Stimulated activated naive CD8-positive, alpha-beta T cell treated with anti-CD3 and anti-CD28 coated beads, Interleukin-15, Interleukin-2, amounts not matched to agents 100 ng/mL and 50 ng/mL, for 24 hours (primary cell): ENCODE data around the gene TCF7L2.

Experiments used
- H3K27ac Mint-ChIP-seq: one replicate; pipeline ENCODE4 v1.8.0; 2021; ENCODE audit warnings: mild to moderate bottlenecking, mixed read lengths
- H3K27me3 Mint-ChIP-seq: one replicate; pipeline ENCODE4 v1.8.0; 2021; ENCODE audit warnings: mixed read lengths
- H3K36me3 Mint-ChIP-seq: one replicate; pipeline ENCODE4 v1.8.0; 2021; ENCODE audit warnings: low read depth, mixed read lengths
- H3K4me1 Mint-ChIP-seq: one replicate; pipeline ENCODE4 v1.8.0; 2021; ENCODE audit warnings: low read depth, mixed read lengths
- H3K4me3 Mint-ChIP-seq: one replicate; pipeline ENCODE4 v1.8.0; 2021; ENCODE audit warnings: mild to moderate bottlenecking, mixed read lengths
- H3K9me3 Mint-ChIP-seq: one replicate; pipeline ENCODE4 v1.8.0; 2021; ENCODE audit warnings: mixed read lengths

The TCF7L2 gene

GRCh38 chr10:113175756-113176651 is 226.0 kb downstream of the TCF7L2 start:
- Mint-ChIP-seq H3K27me3 (no peaks in the 10 kb centered on the region), H3K4me1 (no peaks in the 10 kb centered on the region), H3K9me3 (no peaks in the 10 kb centered on the region), H3K27ac (no peak overlapping the region), H3K4me3 (no peak overlapping the region), H3K36me3 (no peaks in the 10 kb centered on the region)

- Mint-ChIP-seq H3K4me1 (no peaks in the 10 kb centered on the region), H3K27ac (no peak overlapping the region), H3K9me3 (no peaks in the 10 kb centered on the region), H3K4me3 (no peak overlapping the region), H3K27me3 (no peaks in the 10 kb centered on the region), H3K36me3 (no peaks in the 10 kb centered on the region)
Measured at GRCh38 chr10:113176652-113177155, 226.7 kb downstream of the TCF7L2 start.

- no peak overlapping the region for H3K27ac Mint-ChIP-seq
- H3K36me3 Mint-ChIP-seq = no peaks in the 10 kb centered on the region
- no peaks in the 10 kb centered on the region for H3K27me3 Mint-ChIP-seq
- H3K4me3 Mint-ChIP-seq = no peak overlapping the region
- no peaks in the 10 kb centered on the region for H3K4me1 Mint-ChIP-seq
- H3K9me3 Mint-ChIP-seq = no peaks in the 10 kb centered on the region
Measured at GRCh38 chr10:113177156-113177935, 227.3 kb downstream of the TCF7L2 start.

- no peaks in the 10 kb centered on the region for H3K9me3 Mint-ChIP-seq
- no peaks in the 10 kb centered on the region for H3K36me3 Mint-ChIP-seq
- H3K4me1 Mint-ChIP-seq = no peaks in the 10 kb centered on the region
- no peak overlapping the region for H3K27ac Mint-ChIP-seq
- H3K4me3 Mint-ChIP-seq = no peak overlapping the region
- no peaks in the 10 kb centered on the region for H3K27me3 Mint-ChIP-seq
Measured at GRCh38 chr10:113177936-113178335, 227.9 kb downstream of the TCF7L2 start.

GRCh38 chr10:113178771-113179170 is 228.7 kb downstream of the TCF7L2 start:
- Mint-ChIP-seq H3K4me3 (no peak overlapping the region), H3K27me3 (no peaks in the 10 kb centered on the region), H3K4me1 (no peaks in the 10 kb centered on the region), H3K36me3 (no peaks in the 10 kb centered on the region), H3K27ac (no peak overlapping the region), H3K9me3 (no peaks in the 10 kb centered on the region)

GRCh38 chr10:113179265-113179664 is 229.2 kb downstream of the TCF7L2 start:
- no peak overlapping the region for H3K4me3 Mint-ChIP-seq
- no peak overlapping the region for H3K27ac Mint-ChIP-seq
- no peaks in the 10 kb centered on the region for H3K4me1 Mint-ChIP-seq
- no peaks in the 10 kb centered on the region for H3K27me3 Mint-ChIP-seq
- H3K36me3 Mint-ChIP-seq = no peaks in the 10 kb centered on the region
- no peaks in the 10 kb centered on the region for H3K9me3 Mint-ChIP-seq

- no peaks in the 10 kb centered on the region for H3K36me3 Mint-ChIP-seq
- no peaks in the 10 kb centered on the region for H3K4me1 Mint-ChIP-seq
- H3K4me3 Mint-ChIP-seq = no peak overlapping the region
- H3K27ac Mint-ChIP-seq = no peak overlapping the region
- H3K27me3 Mint-ChIP-seq = no peaks in the 10 kb centered on the region
- no peaks in the 10 kb centered on the region for H3K9me3 Mint-ChIP-seq
Measured at GRCh38 chr10:113179966-113180365, 229.9 kb downstream of the TCF7L2 start.

GRCh38 chr10:113180401-113181154 is 230.5 kb downstream of the TCF7L2 start:
- H3K36me3 Mint-ChIP-seq = no peaks in the 10 kb centered on the region
- no peaks in the 10 kb centered on the region for H3K4me1 Mint-ChIP-seq
- H3K4me3 Mint-ChIP-seq = no peak overlapping the region
- no peaks in the 10 kb centered on the region for H3K9me3 Mint-ChIP-seq
- no peak overlapping the region for H3K27ac Mint-ChIP-seq
- H3K27me3 Mint-ChIP-seq = no peaks in the 10 kb centered on the region

- Mint-ChIP-seq H3K9me3 (no peaks in the 10 kb centered on the region), H3K27ac (no peak overlapping the region), H3K4me3 (no peak overlapping the region), H3K36me3 (no peaks in the 10 kb centered on the region), H3K27me3 (no peaks in the 10 kb centered on the region), H3K4me1 (no peaks in the 10 kb centered on the region)
Measured at GRCh38 chr10:113182154-113182553, 232.1 kb downstream of the TCF7L2 start.

GRCh38 chr10:113183573-113183972 is 233.5 kb downstream of the TCF7L2 start:
- Mint-ChIP-seq H3K27me3 (no peaks in the 10 kb centered on the region), H3K27ac (no peak overlapping the region), H3K36me3 (no peaks in the 10 kb centered on the region), H3K4me1 (no peaks in the 10 kb centered on the region), H3K4me3 (no peak overlapping the region), H3K9me3 (no peaks in the 10 kb centered on the region)

- no peaks in the 10 kb centered on the region for H3K9me3 Mint-ChIP-seq
- H3K36me3 Mint-ChIP-seq = no peaks in the 10 kb centered on the region
- no peaks in the 10 kb centered on the region for H3K4me1 Mint-ChIP-seq
Measured at GRCh38 chr10:113187063-113187777, 237.2 kb downstream of the TCF7L2 start.

GRCh38 chr10:113199459-113199858 is 249.4 kb downstream of the TCF7L2 start:
- peaks cover 27% of the 10 kb centered on the region for H3K9me3 Mint-ChIP-seq

More at GRCh38 chr10:113187063-113187777, 237.2 kb downstream of the TCF7L2 start:
- Mint-ChIP-seq H3K27ac (no peak overlapping the region), H3K27me3 (no peaks in the 10 kb centered on the region), H3K4me3 (no peak overlapping the region)

GRCh38 chr10:113202011-113202410 is 252.0 kb downstream of the TCF7L2 start:
- H3K36me3 Mint-ChIP-seq = no peaks in the 10 kb centered on the region
- H3K9me3 Mint-ChIP-seq = peaks cover 43% of the 10 kb centered on the region
- no peaks in the 10 kb centered on the region for H3K4me1 Mint-ChIP-seq
- H3K27me3 Mint-ChIP-seq = peaks cover 10% of the 10 kb centered on the region
- no peak overlapping the region for H3K27ac Mint-ChIP-seq
- no peak overlapping the region for H3K4me3 Mint-ChIP-seq

More at GRCh38 chr10:113199459-113199858, 249.4 kb downstream of the TCF7L2 start:
- no peak overlapping the region for H3K27ac Mint-ChIP-seq
- no peak overlapping the region for H3K4me3 Mint-ChIP-seq
- no peaks in the 10 kb centered on the region for H3K36me3 Mint-ChIP-seq
- H3K27me3 Mint-ChIP-seq = peaks cover 5% of the 10 kb centered on the region
- no peaks in the 10 kb centered on the region for H3K4me1 Mint-ChIP-seq

GRCh38 chr10:113207924-113208323 is 257.9 kb downstream of the TCF7L2 start:
- H3K27me3 Mint-ChIP-seq = peaks cover 11% of the 10 kb centered on the region
- H3K9me3 Mint-ChIP-seq = peaks cover 46% of the 10 kb centered on the region
- H3K36me3 Mint-ChIP-seq = peaks cover 3% of the 10 kb centered on the region
- H3K4me1 Mint-ChIP-seq = no peaks in the 10 kb centered on the region
- H3K4me3 Mint-ChIP-seq = no peak overlapping the region
- no peak overlapping the region for H3K27ac Mint-ChIP-seq
